NCI-H2196 (cell line): ENCODE results near the gene SUN2.

Experiments
- DNase-seq: peaks from one replicate; lab custom pipeline; 2025; ENCODE audit not compliant: unreplicated experiment; lab: John Stamatoyannopoulos, UW

The SUN2 gene

DNA sequence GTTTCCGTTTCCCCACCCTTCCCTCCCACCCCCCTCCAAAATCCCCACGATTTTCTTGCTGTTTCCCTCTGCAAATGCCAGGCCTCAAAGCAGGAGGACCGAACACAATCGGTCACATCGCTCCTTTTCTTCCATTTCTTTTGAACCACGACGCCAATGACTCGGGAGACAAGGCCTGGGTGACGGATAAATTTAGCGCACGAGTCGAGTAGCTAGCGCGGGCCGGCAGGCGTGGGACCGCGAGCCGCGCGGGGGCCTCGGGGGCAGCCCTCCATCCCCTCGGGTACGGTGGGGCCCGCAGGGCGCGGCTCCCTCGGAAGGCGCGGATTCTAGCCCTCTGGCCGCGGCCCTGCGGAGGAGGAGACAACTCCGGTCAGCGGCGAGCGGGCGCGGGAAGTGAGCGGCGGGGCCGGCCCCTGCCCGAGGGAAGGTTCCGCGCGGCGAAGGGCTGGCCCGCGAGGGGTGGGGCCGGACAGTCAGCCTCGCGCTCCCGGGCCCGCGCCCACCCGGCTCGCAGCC lies 55.5 kb downstream of the SUN2 start:
- peak; percentile 25 for DNase-seq

DNA sequence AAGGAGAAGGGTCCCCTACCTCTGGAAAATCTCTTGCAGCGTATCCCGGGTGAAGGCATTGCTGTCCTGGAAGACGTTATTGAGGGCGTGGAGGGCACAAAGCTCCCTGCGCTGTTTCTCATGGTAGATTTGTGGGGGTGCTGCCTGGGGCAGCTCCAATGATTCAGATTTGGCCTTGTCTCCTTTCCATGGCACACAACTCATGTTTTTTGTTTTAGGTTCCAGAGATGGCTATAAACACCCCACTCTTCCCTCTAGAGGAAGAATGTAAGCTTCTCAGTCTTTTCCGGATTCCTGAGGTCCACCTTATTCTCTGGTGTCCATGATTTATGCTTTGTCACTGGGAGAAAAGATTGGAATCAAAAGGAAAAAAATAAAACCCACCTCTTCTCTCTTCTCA lies 56.0 kb downstream of the SUN2 start:
- no peak for DNase-seq

DNA sequence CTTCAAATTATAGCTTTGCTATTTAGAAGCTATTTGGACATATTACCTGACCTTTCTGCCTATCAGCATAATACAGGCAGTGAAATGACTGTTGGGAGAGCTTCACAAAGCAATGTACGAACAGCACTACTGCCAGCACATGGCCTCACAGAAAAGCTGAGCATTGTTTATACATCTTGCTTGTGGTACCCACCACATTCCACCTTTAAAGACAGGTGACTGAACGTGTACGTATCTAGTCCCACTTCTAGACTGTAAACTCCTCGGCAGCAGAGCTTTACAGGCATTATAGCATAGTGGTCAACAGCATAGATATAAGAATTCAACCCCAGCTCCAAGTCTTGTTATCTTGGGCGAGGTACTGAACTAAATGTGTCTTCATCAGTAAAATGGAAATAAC lies 56.7 kb downstream of the SUN2 start:
- no peak for DNase-seq

DNA sequence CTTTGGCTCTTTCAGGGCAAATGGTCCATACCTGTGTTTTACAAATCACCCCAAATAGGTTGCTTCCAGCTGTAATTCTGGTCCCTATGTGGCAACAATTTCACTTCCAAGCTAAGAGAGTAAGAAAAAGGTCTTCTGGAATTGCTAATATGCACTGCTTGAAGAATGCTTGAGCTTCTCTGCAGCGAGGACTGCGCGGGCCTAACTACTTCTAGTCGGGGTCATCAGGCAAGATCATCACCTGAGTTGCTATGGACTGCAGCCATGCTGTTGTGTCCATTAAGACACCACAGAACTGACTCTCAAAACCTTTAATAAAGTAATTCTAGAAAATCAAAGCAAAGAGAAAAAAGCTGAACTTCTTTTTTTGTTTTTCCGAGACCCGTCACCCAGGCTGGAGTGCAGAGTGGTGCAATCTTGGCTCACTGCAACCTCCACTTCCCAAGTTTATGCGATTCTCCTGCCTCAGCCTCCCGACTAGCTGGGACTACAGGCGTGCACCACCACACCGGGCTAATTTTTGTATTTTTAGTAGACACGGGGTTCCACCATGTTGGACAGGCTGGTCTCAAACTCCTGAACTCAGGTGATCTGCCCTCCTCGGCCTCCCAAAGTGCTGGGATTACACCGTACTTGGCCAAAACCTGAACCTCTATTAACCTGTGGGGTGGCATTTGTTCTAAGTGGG lies 57.2 kb downstream of the SUN2 start:
- no peak for DNase-seq

DNA sequence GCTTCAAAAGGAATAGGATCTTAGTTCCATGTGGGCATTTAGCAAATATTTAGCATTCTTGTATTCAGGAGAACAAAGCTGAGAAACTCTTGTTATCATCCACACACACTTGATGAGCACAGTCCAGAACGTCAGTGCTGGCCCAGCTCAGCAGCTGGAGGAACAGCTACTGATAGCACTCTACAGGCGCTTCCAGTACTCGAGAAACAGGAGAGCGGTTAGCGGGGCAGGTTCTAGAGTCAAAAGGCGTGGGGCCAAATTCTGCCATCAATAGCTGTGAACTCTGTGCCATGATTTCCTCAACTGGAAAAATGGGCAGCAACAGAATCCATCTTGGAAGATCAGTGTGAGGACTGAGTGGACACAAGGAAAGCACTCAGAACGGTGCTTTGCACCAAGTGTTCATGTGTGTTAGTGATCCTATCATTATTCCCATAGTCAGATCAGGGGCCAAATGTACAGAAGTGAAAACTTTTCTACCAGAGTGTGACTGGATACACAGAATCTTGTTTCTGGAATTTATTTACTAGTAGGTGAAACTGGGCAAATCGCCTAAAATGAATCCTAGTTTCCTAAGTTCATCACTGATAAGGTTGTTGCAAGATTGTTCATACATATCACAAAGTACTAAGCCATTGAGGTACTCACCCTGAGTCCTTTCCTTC lies 58.2 kb downstream of the SUN2 start:
- DNase-seq = no peak

DNA sequence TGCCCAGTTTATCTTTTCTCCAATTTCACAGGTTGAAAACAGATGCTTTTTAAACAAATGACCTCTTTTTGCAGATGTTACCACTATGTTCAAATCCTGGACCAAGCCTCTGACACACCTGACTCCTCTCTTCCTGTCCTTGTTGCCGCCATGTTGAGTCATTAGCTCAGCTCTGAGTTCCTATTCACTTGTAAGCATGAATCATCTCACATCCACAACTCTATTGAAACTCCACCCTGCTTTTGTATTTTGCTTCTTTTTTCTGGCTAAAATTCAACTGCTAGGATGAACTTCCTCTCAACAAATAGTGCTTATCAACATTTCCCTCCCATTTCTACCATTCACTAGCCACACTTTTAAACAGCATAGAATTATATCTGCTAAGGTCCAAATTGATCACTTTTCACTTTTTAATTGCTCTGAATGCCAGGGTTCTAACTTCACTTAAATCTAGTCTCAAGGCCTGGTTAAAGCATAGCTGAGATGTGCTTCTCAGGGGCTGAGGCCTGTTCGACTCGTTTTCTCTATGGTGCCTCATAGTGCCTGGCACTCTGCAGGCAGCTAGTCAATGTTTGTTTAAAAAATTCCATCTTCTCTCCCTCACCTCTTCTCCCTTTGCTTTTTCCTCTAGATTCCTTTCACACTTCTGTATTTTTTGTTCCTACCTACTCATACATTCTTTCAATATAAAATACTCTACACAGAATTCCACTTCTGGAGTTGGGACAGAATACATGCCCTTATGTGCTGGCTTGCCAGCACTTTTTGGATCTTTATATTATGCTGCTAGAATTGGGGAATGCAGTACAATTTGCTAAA lies 59.0 kb downstream of the SUN2 start:
- no peak for DNase-seq

DNA sequence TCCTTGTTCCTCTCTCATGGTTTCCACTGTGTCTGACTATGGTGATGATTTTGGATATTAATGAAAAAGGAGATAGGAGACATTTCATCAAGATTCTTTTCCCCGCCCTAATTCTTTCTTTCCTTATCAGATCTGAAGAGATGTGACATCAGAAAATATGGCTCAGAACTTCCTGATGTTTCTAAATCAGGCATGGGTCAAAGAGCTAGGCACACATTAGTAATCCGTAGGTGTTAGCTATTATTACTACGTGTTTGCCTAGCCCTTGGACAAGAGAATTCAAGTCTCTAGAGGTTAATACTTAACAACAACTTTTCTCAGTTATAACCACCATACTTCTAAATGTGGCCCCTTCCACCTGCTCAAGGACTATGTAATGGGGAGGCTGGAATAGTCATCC lies 60.9 kb downstream of the SUN2 start:
- no peak for DNase-seq

DNA sequence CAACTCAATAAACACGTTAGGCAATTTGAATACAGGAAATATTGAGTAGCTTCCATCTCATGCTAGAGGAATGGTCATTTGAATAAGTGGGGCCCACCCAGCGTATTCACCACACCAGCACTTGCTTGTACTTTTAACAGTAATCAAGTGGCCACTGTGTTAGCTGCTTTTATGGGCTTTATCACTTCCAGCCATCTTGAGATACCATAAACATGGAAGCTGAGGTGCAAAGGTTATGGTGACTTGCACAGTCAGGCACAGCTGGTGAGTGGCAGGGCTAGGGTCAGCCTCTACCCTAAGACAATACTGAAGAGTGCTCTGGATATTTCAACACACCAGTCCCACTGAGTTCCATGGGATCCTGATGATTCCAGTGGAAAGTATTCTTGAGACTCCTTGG lies 61.7 kb downstream of the SUN2 start:
- DNase-seq = no peak

DNA sequence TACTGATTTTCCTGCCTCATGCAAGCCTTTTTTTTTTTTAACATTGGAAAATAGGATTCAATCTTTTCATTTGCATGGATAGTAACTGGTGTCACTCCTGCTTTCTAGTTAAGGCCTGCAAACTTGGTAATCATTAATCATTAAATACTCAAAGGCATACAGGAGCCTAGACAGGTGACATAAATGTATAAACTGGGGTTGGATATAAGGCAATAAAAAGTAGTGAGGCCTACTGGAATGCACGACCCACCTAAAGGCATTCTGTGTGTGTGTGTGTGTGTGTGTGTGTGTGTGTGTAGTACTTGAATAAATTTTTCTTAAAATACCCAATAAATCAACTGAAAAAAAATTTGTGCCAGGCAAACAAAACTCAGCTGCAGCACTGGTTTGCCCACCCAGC lies 66.1 kb downstream of the SUN2 start:
- DNase-seq = no peak

DNA sequence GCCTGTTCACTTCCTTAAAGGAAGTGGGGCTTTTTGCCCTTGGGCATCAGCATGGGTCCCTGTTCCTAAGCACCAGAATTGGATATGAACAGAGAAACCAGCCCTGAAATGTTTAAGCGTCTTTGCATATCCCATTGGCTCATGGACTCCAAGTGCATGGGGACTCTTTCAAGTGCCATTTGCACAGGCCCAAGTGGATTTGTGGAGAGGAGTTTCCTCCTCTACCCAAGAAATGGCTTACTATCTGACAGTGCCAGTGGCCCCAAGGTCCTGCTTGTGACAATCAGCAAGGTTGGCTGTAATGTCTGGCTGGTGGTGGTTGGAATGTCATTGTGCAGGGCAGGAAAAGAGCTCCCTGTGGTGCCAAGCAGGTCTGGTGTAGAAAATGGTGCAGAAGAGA lies 70.0 kb downstream of the SUN2 start:
- DNase-seq = no peak

DNA sequence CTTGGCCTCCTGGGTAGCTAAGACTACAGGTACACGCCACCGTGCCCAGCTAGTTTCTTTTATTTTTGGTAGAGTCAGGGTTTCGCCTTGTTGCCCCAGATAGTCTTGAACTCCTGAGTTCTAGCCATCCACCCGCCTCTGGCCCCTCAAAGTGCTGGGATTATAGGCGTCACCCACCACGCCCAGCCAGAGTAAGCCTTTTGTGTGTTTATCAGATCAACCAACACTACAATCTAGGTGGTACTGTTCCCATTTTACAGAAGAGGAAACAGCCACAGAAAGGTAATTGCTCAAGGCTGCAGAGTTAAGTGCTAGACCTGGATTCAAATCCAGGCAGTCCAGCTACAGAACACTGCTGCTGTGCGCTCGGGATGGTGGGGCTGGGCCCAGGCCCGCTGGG lies 70.9 kb downstream of the SUN2 start:
- no peak for DNase-seq
